Liver (tissue), 9 donors: ENCODE results near the gene RNF152. TPM values are rescaled to one million over a fixed set of nuclear protein-coding genes. Genes with fewer than 3 reads are reported as not detected.

Experiments
- DNase-seq: peaks from one replicate; pipeline ENCODE4 v3.0.0-alpha.2; 2017; ENCODE audit warnings: low spot score
- H3K27ac ChIP-seq, 2 donors: one replicate each; pipeline ENCODE4 v1.7.0; 2013; ENCODE audit warnings: inconsistent platforms in 2 of 2, low read length in 2 of 2, control low read depth in 1 of 2, low read depth in 1 of 2, mild to moderate bottlenecking in 1 of 2
- H3K27me3 ChIP-seq, 4 donors: one replicate each; pipeline versions ENCODE4 v1.6.1 to v1.7.0; 2013; ENCODE audit warnings: low read length in 3 of 4, inconsistent platforms in 1 of 4, mild to moderate bottlenecking in 1 of 4, moderate library complexity in 1 of 4; ENCODE audit not compliant: control insufficient read depth in 4 of 4, insufficient read depth in 4 of 4
- H3K36me3 ChIP-seq, 4 donors: one replicate each; pipeline versions ENCODE4 v1.6.1 to v1.7.0; 2013; ENCODE audit warnings: low read length in 3 of 4, mild to moderate bottlenecking in 3 of 4, low read depth in 1 of 4, moderate library complexity in 1 of 4; ENCODE audit not compliant: control insufficient read depth in 4 of 4, insufficient read depth in 3 of 4
- H3K4me1 ChIP-seq, 4 donors: one replicate each; pipeline versions ENCODE4 v1.6.1 to v1.7.0; 2013; ENCODE audit warnings: low read length in 3 of 4, mild to moderate bottlenecking in 3 of 4, moderate library complexity in 1 of 4; ENCODE audit not compliant: control insufficient read depth in 4 of 4, insufficient read depth in 4 of 4
- H3K4me3 ChIP-seq, 3 donors: one replicate each; pipeline versions ENCODE4 v1.6.1 to v1.7.0; 2013; ENCODE audit warnings: low read length in 3 of 3, control low read depth in 1 of 3, low read depth in 1 of 3, mild to moderate bottlenecking in 1 of 3
- H3K9ac ChIP-seq, 2 donors: one replicate each; pipeline ENCODE4 v1.7.0; 2013; ENCODE audit warnings: low read length in 2 of 2, mild to moderate bottlenecking in 2 of 2, moderate library complexity in 2 of 2, control low read depth in 1 of 2, low read depth in 1 of 2
- H3K9me3 ChIP-seq, 4 donors: one replicate each; pipeline versions ENCODE4 v1.6.1 to v1.7.0; 2013; ENCODE audit warnings: low read length in 3 of 4; ENCODE audit not compliant: control insufficient read depth in 4 of 4
- CTCF ChIP-seq: fragments of 150-350 bp; IDR thresholded peaks from 2 replicates; pipeline ENCODE4 v1.5.1; 2017; ENCODE audit warnings: improper control_type of control experiment, low read depth, low read length; ENCODE audit not compliant: missing input control
- EGR1 ChIP-seq, 2 donors: IDR thresholded peaks; 2 replicates each; pipeline ENCODE4 v1.6.1; 2016 to 2018; ENCODE audit warnings: antibody characterized with exemption in 2 of 2, low read depth in 2 of 2
- FOXA1 ChIP-seq: IDR thresholded peaks from 2 replicates; pipeline ENCODE4 v1.6.1; 2016; ENCODE audit warnings: antibody characterized with exemption
- GABPA ChIP-seq, 2 donors: IDR thresholded peaks in 1 of 2; conservative IDR thresholded peaks in 1 of 2; 2 replicates each; pipeline ENCODE4 v1.6.1; 2016; ENCODE audit warnings: antibody characterized with exemption in 2 of 2, mild to moderate bottlenecking in 1 of 2, moderate library complexity in 1 of 2
- JUND ChIP-seq, 2 donors: IDR thresholded peaks; 2 replicates each; pipeline ENCODE4 v1.6.1; 2016; ENCODE audit warnings: antibody characterized with exemption in 2 of 2
- MAX ChIP-seq: IDR thresholded peaks from 2 replicates; pipeline ENCODE4 v1.6.1; 2016; ENCODE audit warnings: antibody characterized with exemption
- NR2F2 ChIP-seq: IDR thresholded peaks from 2 replicates; pipeline ENCODE4 v1.6.1; 2016; ENCODE audit warnings: antibody characterized with exemption
- RAD21 ChIP-seq, 2 donors: IDR thresholded peaks; 2 replicates each; pipeline ENCODE4 v1.6.1; 2016; ENCODE audit warnings: antibody characterized with exemption in 2 of 2, mild to moderate bottlenecking in 2 of 2
- REST ChIP-seq: IDR thresholded peaks from 2 replicates; pipeline ENCODE4 v1.6.1; 2016; ENCODE audit warnings: antibody characterized with exemption, mild to moderate bottlenecking
- SP1 ChIP-seq: IDR thresholded peaks from 2 replicates; pipeline ENCODE4 v1.6.1; 2018; ENCODE audit warnings: antibody characterized with exemption, mild to moderate bottlenecking
- TAF1 ChIP-seq: conservative IDR thresholded peaks from 2 replicates; pipeline ENCODE4 v1.6.1; 2016; ENCODE audit warnings: antibody characterized with exemption, mild to moderate bottlenecking
- YY1 ChIP-seq: IDR thresholded peaks from 2 replicates; pipeline ENCODE4 v1.6.1; 2016; ENCODE audit warnings: antibody characterized with exemption, mild to moderate bottlenecking
- ZBTB33 ChIP-seq: IDR thresholded peaks from 2 replicates; pipeline ENCODE4 v1.6.1; 2016; ENCODE audit warnings: antibody characterized with exemption
- WGBS: extraction: QIAGEN DNeasy Blood & Tissue Kit; methylation state at CpG from one replicate; pipeline ENCODE4 v1.1.7; 2013; 5-methylcytosine and 5-hydroxymethylcytosine counted together
- polyA plus RNA-seq, 2 donors: library from polyadenylated mRNA; stranded (reverse) in 1 of 2; unstranded in 1 of 2; fragments of 200-250 nt in 1 of 2; fragments of >200 nt in 1 of 2; fragmentation: Nextera tagmentation in 1 of 2; extraction: Ambion mirVana in 1 of 2; gene quantifications; one replicate each; pipeline versions ENCODE4 v1.2.1 to v1.2.3, GENCODE V29; 2013 to 2015
- total RNA-seq, 2 donors: library from RNA; depleted of rRNA; stranded (reverse); fragments of >200 nt; gene quantifications; one replicate each; pipeline ENCODE4 v1.2.3, GENCODE V29; 2014
- donor health status: healthy.
- donor health status: healthy.
- donor health status: healthy.
- donor health status: healthy.
- donor health status: healthy.

RNF152 gene
- total and polyA plus RNA-seq, 4 donors: 6.8 to 115 (median 10.6) TPM

- no peak for TF ChIP-seq ZBTB33
- TF ChIP-seq RAD21 (IDR thresholded peaks at IDR 0.05): no peak
Observed at GRCh38 chr18:61851279-61851678, 41.5 kb downstream of the RNF152 start (continued).

- no peaks in the 10 kb centered on the region for H3K27me3 ChIP-seq
- no peak overlapping the region for H3K27ac ChIP-seq
- no peak overlapping the region for H3K4me3 ChIP-seq
- 80% methylated on average over 3 of the region's 3 CpGs for WGBS
- H3K9ac ChIP-seq: no peak overlapping the region
- TF ChIP-seq REST: no peak
- TF ChIP-seq RAD21 (IDR thresholded peaks at IDR 0.05): no peak
- TF ChIP-seq FOXA1: no peak
- no peak for TF ChIP-seq SP1
- TF ChIP-seq NR2F2: no peak
- TF ChIP-seq TAF1: no peak
- no peak for TF ChIP-seq EGR1 (IDR thresholded peaks at IDR 0.05; ENCODE audit: low read depth in 2 of 2)
- no peak for TF ChIP-seq JUND (IDR thresholded peaks at IDR 0.05)
- TF ChIP-seq ZBTB33: no peak
- no peak for TF ChIP-seq MAX
- TF ChIP-seq CTCF: no peak
- TF ChIP-seq YY1: no peak
- TF ChIP-seq GABPA (IDR thresholded peaks at IDR 0.05 in 1 of 2, conservative IDR thresholded peaks at IDR 0.05 in 1 of 2): no peak
- DNase-seq: peak; percentile 36
- no peaks in the 10 kb centered on the region for H3K9me3 ChIP-seq
- H3K36me3 ChIP-seq: peaks cover 0 to 4% (median 2%) of the 10 kb centered on the region in 4 donors
- peaks cover 0 to 8% (median 0%) of the 10 kb centered on the region in 4 donors for H3K4me1 ChIP-seq
Observed at GRCh38 chr18:61850756-61851155, 42.1 kb downstream of the RNF152 start.
